GM12878 (cell line): ENCODE measurements around the gene DLK1. TPM values are rescaled to one million over a fixed set of nuclear protein-coding genes. Genes with fewer than 3 reads are reported as not detected.

Experiments
- ATAC-seq: fragments of 200-7000 bp; cut with Tn5 transposase; 3 replicates; pipeline ENCODE4 v1.9.1; 2020; ENCODE audit warnings: mild to moderate bottlenecking, moderate library complexity
- BruUV-seq: library from RNA; stranded (reverse); fragments of 400-500 nt; replicated peaks from 2 replicates; lab custom pipeline; 2021; lab: Mats Ljungman, UMichigan
- CTCF ChIA-PET: fragments of 300-600 bp; sonication (Branson Sonifier 250); formaldehyde crosslinking; extraction: SDS; loops from one replicate; lab custom pipeline; 2021; ENCODE audit warnings: inconsistent platforms; lab: Yijun Ruan, JAX
- POLR2A ChIA-PET: fragments of 350-600 bp; formaldehyde crosslinking; extraction: SDS; loops from one replicate; lab custom pipeline; 2021; ENCODE audit warnings: inconsistent platforms; lab: Charles Lee
- RAD21 ChIA-PET: fragments of 300-600 bp; sonication (Branson Sonifier 250); formaldehyde crosslinking; loops from one replicate; lab custom pipeline; 2023; ENCODE audit warnings: antibody characterized with exemption; ENCODE audit not compliant: unreplicated experiment; lab: Charles Lee
- SMC1A ChIA-PET: fragments of 300-600 bp; sonication (Branson Sonifier 250); formaldehyde crosslinking; loops from one replicate; lab custom pipeline; 2023; ENCODE audit not compliant: unreplicated experiment, uncharacterized antibody; lab: Charles Lee
- DNase-seq: peaks from one replicate; pipeline ENCODE4 v3.0.0-alpha.2; 2011; ENCODE audit warnings: low read depth, low spot score
- FAIRE-seq: peaks from 3 replicates; lab custom pipeline; 2011; peaks lifted over from hg19 to GRCh38; lab: Jason Lieb, UNC
- H2AFZ ChIP-seq: 2 replicates; pipeline ENCODE4 v1.6.0; 2011; ENCODE audit warnings: low read depth, low read length, control low read depth; ENCODE audit not compliant: control insufficient read depth
- H3K27ac ChIP-seq: 2 replicates; pipeline ENCODE4 v1.5.1; 2011; ENCODE audit warnings: control low read depth; ENCODE audit not compliant: control insufficient read depth, insufficient read depth
- H3K27me3 ChIP-seq, 2 experiments: replicated peaks in 1 of 2; 2 replicates each; pipeline versions ENCODE4 v1.6.0 to v1.6.1; 2011; ENCODE audit warnings: low read length in 1 of 2; ENCODE audit not compliant: control insufficient read depth in 2 of 2, insufficient read depth in 2 of 2
- H3K36me3 ChIP-seq, 2 experiments: 2 replicates each; pipeline ENCODE4 v1.5.1; 2011; ENCODE audit warnings: low read length in 1 of 2; ENCODE audit not compliant: control insufficient read depth in 2 of 2, insufficient read depth in 2 of 2
- H3K4me1 ChIP-seq: 2 replicates; pipeline ENCODE4 v1.6.1; 2011; ENCODE audit warnings: mild to moderate bottlenecking, low read length, moderate library complexity, mixed read lengths; ENCODE audit not compliant: control insufficient read depth, insufficient read depth
- H3K4me2 ChIP-seq: 2 replicates; pipeline ENCODE4 v1.6.0; 2011; ENCODE audit warnings: control low read depth; ENCODE audit not compliant: control insufficient read depth, insufficient read depth
- H3K4me3 ChIP-seq: fragments of 200-600 bp; sonication (generic); 2 replicates; pipeline ENCODE4 v1.5.1; 2016
- H3K79me2 ChIP-seq: 2 replicates; pipeline ENCODE4 v1.6.0; 2011; ENCODE audit warnings: low read length; ENCODE audit not compliant: control insufficient read depth, insufficient read depth
- H3K9ac ChIP-seq: 2 replicates; pipeline ENCODE4 v1.8.0; 2011; ENCODE audit warnings: low read length, control low read depth, mixed read lengths; ENCODE audit not compliant: control insufficient read depth, insufficient read depth
- H3K9me3 ChIP-seq: replicated peaks from 3 replicates; pipeline ENCODE4 v1.5.1; 2011; ENCODE audit warnings: mild to moderate bottlenecking, low read length; ENCODE audit not compliant: control insufficient read depth, insufficient read depth
- H4K20me1 ChIP-seq: 2 replicates; pipeline ENCODE4 v1.6.0; 2011; ENCODE audit not compliant: control insufficient read depth, insufficient read depth
- BACH1 ChIP-seq: fragments of 450-650 bp; IDR thresholded peaks from 2 replicates; pipeline ENCODE4 v1.6.1; 2017; ENCODE audit warnings: mild to moderate bottlenecking, borderline replicate concordance
- CHD2 ChIP-seq: IDR thresholded peaks from 2 replicates; pipeline ENCODE4 v1.6.1; 2011; ENCODE audit warnings: low read depth, low read length, improper control_type of control experiment, borderline replicate concordance
- E4F1 ChIP-seq: fragments of 450-650 bp; IDR thresholded peaks from 2 replicates; pipeline ENCODE4 v1.6.1; 2018; ENCODE audit warnings: borderline replicate concordance, mild to moderate bottlenecking; ENCODE audit not compliant: partially characterized antibody
- EZH2 ChIP-seq: IDR thresholded peaks from 2 replicates; pipeline ENCODE4 v1.6.1; 2012; ENCODE audit warnings: low read depth, mild to moderate bottlenecking, control low read depth, inconsistent platforms, low read length, borderline replicate concordance; ENCODE audit not compliant: control insufficient read depth
- GATAD2B ChIP-seq: fragments of 450-650 bp; conservative IDR thresholded peaks from 2 replicates; pipeline ENCODE4 v1.6.1; 2017; ENCODE audit warnings: low read depth, mild to moderate bottlenecking, moderate library complexity
- HDAC2 ChIP-seq: fragments of 200-600 bp; sonication (generic); IDR thresholded peaks from 2 replicates; pipeline ENCODE4 v1.6.1; 2017
- IRF3 ChIP-seq: fragments of 450-650 bp; IDR thresholded peaks from 2 replicates; pipeline ENCODE4 v1.6.1; 2014; ENCODE audit warnings: mild to moderate bottlenecking
- KAT2A ChIP-seq: conservative IDR thresholded peaks from 2 replicates; pipeline ENCODE4 v1.6.1; 2011; ENCODE audit warnings: low read depth, low read length; ENCODE audit not compliant: control insufficient read depth
- NFYB ChIP-seq: IDR thresholded peaks from 2 replicates; pipeline ENCODE4 v1.6.1; 2011; ENCODE audit warnings: low read depth, mild to moderate bottlenecking, low read length, improper control_type of control experiment, moderate library complexity; ENCODE audit not compliant: insufficient read depth
- SIX5 ChIP-seq: IDR thresholded peaks from 2 replicates; pipeline ENCODE4 v1.6.1; 2011; ENCODE audit warnings: mild to moderate bottlenecking, low read depth, low read length, moderate library complexity; ENCODE audit not compliant: severe bottlenecking
- SMAD5 ChIP-seq: IDR thresholded peaks from 2 replicates; pipeline ENCODE4 v1.6.1; 2016; ENCODE audit warnings: antibody characterized with exemption, low read depth
- TARDBP ChIP-seq: IDR thresholded peaks from 2 replicates; pipeline ENCODE4 v1.6.1; 2016; ENCODE audit warnings: borderline replicate concordance
- TCF7 ChIP-seq: IDR thresholded peaks from 2 replicates; pipeline ENCODE4 v1.6.1; 2014; ENCODE audit warnings: antibody characterized with exemption, borderline replicate concordance
- USF2 ChIP-seq: IDR thresholded peaks from 2 replicates; pipeline ENCODE4 v1.6.1; 2011; ENCODE audit warnings: low read depth, low read length, improper control_type of control experiment, borderline replicate concordance
- YY1 ChIP-seq: IDR thresholded peaks from 2 replicates; pipeline ENCODE4 v1.6.1; 2011; ENCODE audit warnings: low read depth, mild to moderate bottlenecking, low read length
- ZBED1 ChIP-seq: IDR thresholded peaks from 2 replicates; pipeline ENCODE4 v1.6.1; 2016; ENCODE audit warnings: borderline replicate concordance
- ZBTB33 ChIP-seq: fragments of 450-650 bp; IDR thresholded peaks from 2 replicates; pipeline ENCODE4 v1.6.1; 2017; ENCODE audit warnings: mild to moderate bottlenecking
- WGBS: methylation state at CpG from one replicate; pipeline ENCODE4 v1.1.6; 2016; ENCODE audit warnings: low lambda C conversion rate; ENCODE audit not compliant: insufficient replicate concordance, insufficient coverage; ENCODE audit errors: missing lambda C conversion rate; 5-methylcytosine and 5-hydroxymethylcytosine counted together
- in situ Hi-C: fragments of 300-500 bp; cut with MboI; formaldehyde crosslinking; loops from 9 replicates; pipeline ENCODE4 v1.14.3; 2018; ENCODE audit warnings: mixed read lengths
- intact Hi-C: fragments of 100-400 bp; cut with micrococcal nuclease; formaldehyde crosslinking; loops from one replicate; pipeline ENCODE4 v1.14.2; 2022; ENCODE audit not compliant: unreplicated experiment
- polyA plus RNA-seq, 11 experiments: library from polyadenylated mRNA; depleted of rRNA in 4 of 11; unstranded in 6 of 11; stranded (reverse) in 5 of 11; fragments of >200 nt; fragmentation: Nextera tagmentation in 4 of 11; fragmentation: Illumina TruSeq in 1 of 11; extraction: Ambion mirVana in 4 of 11; extraction: Trizol in 1 of 11; gene quantifications; 1 replicate in 1 of 11; 2 replicates in 10 of 11; pipeline versions ENCODE4 v1.2.1 to v1.2.3, GENCODE V29; 2011 to 2016; ENCODE audit warnings: inconsistent platforms in 2 of 11, missing spikeins in 2 of 11, low read depth in 1 of 11
- total RNA-seq, 4 experiments: library from RNA; depleted of rRNA in 3 of 4; stranded (reverse); fragments of >200 nt in 3 of 4; fragmentation: Illumina TruSeq in 1 of 4; extraction: Trizol in 1 of 4; gene quantifications; 2 replicates each; pipeline versions ENCODE4 v1.2.1 to v1.2.3, GENCODE V29; 2013 to 2021

DLK1 gene
- total and polyA plus RNA-seq, 10 of the 15 experiments (the other 5 are each of a cell fraction or from before 2014, with no cell fraction given): 0.87 TPM; not detected in 9

- no peaks in the 10 kb centered on the region for H3K36me3 ChIP-seq
- H3K79me2 ChIP-seq: no peaks in the 10 kb centered on the region
- ChIA-PET RAD21 (no interaction called here), SMC1A (no interaction called here), CTCF (no interaction called here), POLR2A (no interaction called here)
- no peaks in the 10 kb centered on the region for H3K9me3 ChIP-seq
- H3K4me2 ChIP-seq: no peak overlapping the region
- intact Hi-C loops: no loop called here
- H3K9ac ChIP-seq: no peak overlapping the region
- DNase-seq: no peak
- no peaks in the 10 kb centered on the region for H4K20me1 ChIP-seq
- no peak for ATAC-seq
- H3K27me3 ChIP-seq: peaks cover 0 to 9% of the 10 kb centered on the region in 2 experiments; a peak in 2 of 4 replicates
- H2AFZ ChIP-seq: no peak overlapping the region
- no peak overlapping the region for H3K4me3 ChIP-seq
- H3K27ac ChIP-seq: no peak overlapping the region
- WGBS: 17% methylated on average over 13 of the region's 13 CpGs
- H3K4me1 ChIP-seq: no peaks in the 10 kb centered on the region
- in situ Hi-C loops: no loop called here
- FAIRE-seq: no peak
- no TSS peak for BruUV-seq
- TF ChIP-seq TCF7 (no peak), NFYB (no peak), TARDBP (no peak), GATAD2B (no peak), CHD2 (no peak), HDAC2 (no peak), YY1 (no peak), BACH1 (no peak), KAT2A (no peak), ZBTB33 (no peak), ZBED1 (no peak), USF2 (no peak), IRF3 (no peak), SMAD5 (no peak), SIX5 (no peak), EZH2 (no peak), E4F1 (no peak)
Observed at GRCh38 chr14:100719976-100720520, 6.6 kb upstream of the DLK1 start.
